ENCODE results near the gene ZIC1.

ZIC1 gene

GRCh38 chr3:147385059-147386012, 23.8 kb upstream of the ZIC1 start:
- no peak for TF ChIP-seq POLR2AphosphoS5 (IDR thresholded peaks at IDR 0.05; ENCODE audit: low read depth)
- TF ChIP-seq GABPA (IDR thresholded peaks at IDR 0.05; ENCODE audit: low read depth) = no peak
- TF ChIP-seq, protein P1, sequence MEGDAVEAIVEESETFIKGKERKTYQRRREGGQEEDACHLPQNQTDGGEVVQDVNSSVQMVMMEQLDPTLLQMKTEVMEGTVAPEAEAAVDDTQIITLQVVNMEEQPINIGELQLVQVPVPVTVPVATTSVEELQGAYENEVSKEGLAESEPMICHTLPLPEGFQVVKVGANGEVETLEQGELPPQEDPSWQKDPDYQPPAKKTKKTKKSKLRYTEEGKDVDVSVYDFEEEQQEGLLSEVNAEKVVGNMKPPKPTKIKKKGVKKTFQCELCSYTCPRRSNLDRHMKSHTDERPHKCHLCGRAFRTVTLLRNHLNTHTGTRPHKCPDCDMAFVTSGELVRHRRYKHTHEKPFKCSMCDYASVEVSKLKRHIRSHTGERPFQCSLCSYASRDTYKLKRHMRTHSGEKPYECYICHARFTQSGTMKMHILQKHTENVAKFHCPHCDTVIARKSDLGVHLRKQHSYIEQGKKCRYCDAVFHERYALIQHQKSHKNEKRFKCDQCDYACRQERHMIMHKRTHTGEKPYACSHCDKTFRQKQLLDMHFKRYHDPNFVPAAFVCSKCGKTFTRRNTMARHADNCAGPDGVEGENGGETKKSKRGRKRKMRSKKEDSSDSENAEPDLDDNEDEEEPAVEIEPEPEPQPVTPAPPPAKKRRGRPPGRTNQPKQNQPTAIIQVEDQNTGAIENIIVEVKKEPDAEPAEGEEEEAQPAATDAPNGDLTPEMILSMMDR (IDR thresholded peaks at IDR 0.05; ENCODE audit: insufficient read depth, low read length) = no peak
- TF ChIP-seq, protein P2, sequence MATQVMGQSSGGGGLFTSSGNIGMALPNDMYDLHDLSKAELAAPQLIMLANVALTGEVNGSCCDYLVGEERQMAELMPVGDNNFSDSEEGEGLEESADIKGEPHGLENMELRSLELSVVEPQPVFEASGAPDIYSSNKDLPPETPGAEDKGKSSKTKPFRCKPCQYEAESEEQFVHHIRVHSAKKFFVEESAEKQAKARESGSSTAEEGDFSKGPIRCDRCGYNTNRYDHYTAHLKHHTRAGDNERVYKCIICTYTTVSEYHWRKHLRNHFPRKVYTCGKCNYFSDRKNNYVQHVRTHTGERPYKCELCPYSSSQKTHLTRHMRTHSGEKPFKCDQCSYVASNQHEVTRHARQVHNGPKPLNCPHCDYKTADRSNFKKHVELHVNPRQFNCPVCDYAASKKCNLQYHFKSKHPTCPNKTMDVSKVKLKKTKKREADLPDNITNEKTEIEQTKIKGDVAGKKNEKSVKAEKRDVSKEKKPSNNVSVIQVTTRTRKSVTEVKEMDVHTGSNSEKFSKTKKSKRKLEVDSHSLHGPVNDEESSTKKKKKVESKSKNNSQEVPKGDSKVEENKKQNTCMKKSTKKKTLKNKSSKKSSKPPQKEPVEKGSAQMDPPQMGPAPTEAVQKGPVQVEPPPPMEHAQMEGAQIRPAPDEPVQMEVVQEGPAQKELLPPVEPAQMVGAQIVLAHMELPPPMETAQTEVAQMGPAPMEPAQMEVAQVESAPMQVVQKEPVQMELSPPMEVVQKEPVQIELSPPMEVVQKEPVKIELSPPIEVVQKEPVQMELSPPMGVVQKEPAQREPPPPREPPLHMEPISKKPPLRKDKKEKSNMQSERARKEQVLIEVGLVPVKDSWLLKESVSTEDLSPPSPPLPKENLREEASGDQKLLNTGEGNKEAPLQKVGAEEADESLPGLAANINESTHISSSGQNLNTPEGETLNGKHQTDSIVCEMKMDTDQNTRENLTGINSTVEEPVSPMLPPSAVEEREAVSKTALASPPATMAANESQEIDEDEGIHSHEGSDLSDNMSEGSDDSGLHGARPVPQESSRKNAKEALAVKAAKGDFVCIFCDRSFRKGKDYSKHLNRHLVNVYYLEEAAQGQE (IDR thresholded peaks at IDR 0.05; ENCODE audit: insufficient replicate concordance, low read depth) = no peak
- TF ChIP-seq SPI1 (IDR thresholded peaks at IDR 0.05; ENCODE audit: borderline replicate concordance, low read depth) = no peak
- H3K27ac ChIP-seq (replicated peaks) = no peak overlapping the region
- H3K27me3 ChIP-seq (ENCODE audit: insufficient read depth, poor library complexity, severe bottlenecking) = peaks cover 56% of the 10 kb centered on the region
- no peak for DNase-seq (ENCODE audit: low read depth in 1 of 2, low spot score in 1 of 2)
- no peak overlapping the region for H3K4me3 ChIP-seq (replicated peaks; ENCODE audit: insufficient read depth, low read length)

GRCh38 chr3:147387291-147387884, 21.8 kb upstream of the ZIC1 start:
- peaks cover 59% of the 10 kb centered on the region for H3K27me3 ChIP-seq (ENCODE audit: insufficient read depth, poor library complexity, severe bottlenecking)
- H3K27ac ChIP-seq (replicated peaks) = no peak overlapping the region
- no peak for DNase-seq (ENCODE audit: low read depth in 1 of 2, low spot score in 1 of 2)
- no peak overlapping the region for H3K4me3 ChIP-seq (replicated peaks; ENCODE audit: insufficient read depth, low read length)
- TF ChIP-seq, protein P2 (IDR thresholded peaks at IDR 0.05; ENCODE audit: insufficient replicate concordance, low read depth) = no peak
- TF ChIP-seq, protein P1 (IDR thresholded peaks at IDR 0.05; ENCODE audit: insufficient read depth, low read length) = no peak
- TF ChIP-seq SPI1 (IDR thresholded peaks at IDR 0.05; ENCODE audit: borderline replicate concordance, low read depth) (no peak), GABPA (IDR thresholded peaks at IDR 0.05; ENCODE audit: low read depth) (no peak), POLR2AphosphoS5 (IDR thresholded peaks at IDR 0.05; ENCODE audit: low read depth) (no peak)

DNA sequence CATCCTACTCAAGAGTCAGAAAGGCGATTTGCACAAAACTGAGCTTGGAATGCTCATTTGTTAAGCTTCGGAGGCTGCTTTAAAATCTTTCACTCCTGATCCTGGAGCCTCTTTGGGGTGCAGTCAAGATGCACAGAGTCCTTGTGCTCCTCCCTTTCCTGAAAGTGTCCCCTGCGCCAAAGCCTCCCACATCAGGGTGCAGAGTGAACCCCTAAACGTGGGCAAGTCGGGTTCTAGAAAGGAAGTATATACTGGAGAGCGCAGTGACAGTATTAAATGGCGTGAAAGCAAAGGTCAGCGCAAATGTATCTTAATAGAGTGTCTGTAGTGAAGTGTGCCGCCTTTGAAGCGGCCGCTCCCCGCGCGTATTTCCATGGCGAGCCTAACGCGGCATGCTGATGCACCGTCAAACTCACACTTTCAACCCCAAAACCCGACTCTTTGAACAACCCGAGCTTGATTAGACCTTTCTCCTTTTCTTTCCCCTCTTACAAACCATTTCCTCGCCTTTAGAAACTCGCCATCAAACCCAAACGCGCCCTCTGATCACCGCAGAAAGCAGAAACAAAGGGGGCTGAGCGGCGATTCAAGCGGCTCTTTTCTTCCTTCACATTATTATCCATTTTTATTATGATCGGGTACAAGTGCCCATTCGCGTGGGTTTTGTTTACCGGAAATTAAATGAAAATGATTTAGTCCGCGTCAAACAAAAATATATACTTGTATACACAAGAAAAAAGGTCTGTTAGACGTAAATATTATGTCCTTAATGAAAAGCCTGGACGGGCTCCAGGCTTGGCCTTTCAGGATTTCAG, 21.1 kb upstream of the ZIC1 start:
- Histone ChIP-seq H3K4me3 (replicated peaks; ENCODE audit: insufficient read depth, low read length) (no peak overlapping the region), H3K27me3 (ENCODE audit: insufficient read depth, poor library complexity, severe bottlenecking) (peaks cover 55% of the 10 kb centered on the region), H3K27ac (replicated peaks) (no peak overlapping the region)
- no peak for DNase-seq (ENCODE audit: low read depth in 1 of 2, low spot score in 1 of 2)
- TF ChIP-seq, protein P1 (IDR thresholded peaks at IDR 0.05; ENCODE audit: insufficient read depth, low read length) = no peak
- TF ChIP-seq SPI1 (IDR thresholded peaks at IDR 0.05; ENCODE audit: borderline replicate concordance, low read depth) = no peak
- TF ChIP-seq, protein P2 (IDR thresholded peaks at IDR 0.05; ENCODE audit: insufficient replicate concordance, low read depth) = no peak
- TF ChIP-seq GABPA (IDR thresholded peaks at IDR 0.05; ENCODE audit: low read depth) = no peak
- no peak for TF ChIP-seq POLR2AphosphoS5 (IDR thresholded peaks at IDR 0.05; ENCODE audit: low read depth)
